ENCODE measurements around the gene PIGP. TPM values are rescaled to one million over a fixed set of nuclear protein-coding genes. Genes with fewer than 3 reads are reported as not detected.

The PIGP gene
- total and polyA plus RNA-seq, 2 of the 13 experiments (the other 11 are each of a cell fraction or from before 2014, with no cell fraction given) = 14.8 to 33.4 TPM

DNA sequence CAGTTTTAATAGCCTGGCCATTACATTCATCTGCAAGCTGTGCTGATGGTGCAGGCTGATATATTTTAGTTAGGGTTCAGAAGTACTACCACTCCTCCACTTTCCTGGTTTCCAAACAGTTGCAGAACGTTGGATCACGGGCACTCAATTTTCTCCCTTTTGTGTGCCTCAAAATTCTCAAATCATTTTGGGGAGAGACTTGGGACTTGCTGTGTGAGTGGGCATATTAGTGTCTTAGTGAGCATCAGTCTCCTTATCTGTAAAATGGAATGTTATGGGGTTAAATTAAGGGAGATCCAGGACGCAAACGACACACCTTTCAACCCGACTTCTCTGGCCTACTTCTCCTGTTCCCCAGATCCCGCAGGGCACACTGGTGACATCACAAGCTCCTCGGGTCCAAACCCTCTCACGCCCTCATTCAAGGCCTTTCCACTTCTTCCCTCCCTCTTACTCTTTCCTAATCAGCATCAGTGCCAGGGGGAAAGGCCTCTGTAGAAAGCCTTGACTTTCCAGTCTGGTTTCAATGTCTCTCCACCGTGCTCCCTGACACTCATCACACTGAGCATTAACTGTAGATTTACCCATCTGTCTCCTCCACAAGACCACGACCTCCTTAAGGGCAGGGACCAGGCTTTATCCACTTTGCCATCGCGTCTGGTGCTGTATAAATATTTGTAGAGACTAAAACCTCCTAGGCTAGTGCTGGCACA is 1.2 kb downstream of the PIGP start:
- ATAC-seq = peak; percentile 4; the same call in 1 of the 3 replicates
- H4K20me1 ChIP-seq (ENCODE audit: insufficient read depth, low read length) = peaks cover 21% of the 10 kb centered on the region
- H3K9me3 ChIP-seq (ENCODE audit: low read length) = no peaks in the 10 kb centered on the region
- no TSS peak for BruUV-seq (replicated peaks)
- ChIA-PET CTCF (ENCODE audit: low intra/inter-chr PET ratio, low total read pairs) (no interaction called here), POLR2A (interaction anchor here (0.9 to 2.1 kb wide), 9 partner anchors 9 to 105 kb away, joined by 3 to 11 read pairs (median 4); partner anchors contain the start of gene HLCS)
- peaks cover 39% of the 10 kb centered on the region for H3K4me1 ChIP-seq (ENCODE audit: insufficient read depth, low read length)
- peak overlapping the region; percentile 81 to 92 (median 84); a peak in 5 of 6 replicates for H3K4me3 ChIP-seq (replicated peaks in 1 of 3; ENCODE audit: insufficient read depth in 1 of 3, low read depth in 2 of 3, low read length in 3 of 3)
- DNase-seq (ENCODE audit: low spot score) = no peak
- peak overlapping the region; percentile 96 for H3K27ac ChIP-seq (ENCODE audit: extremely low read length, insufficient read depth, low read length)
- peak overlapping the region; percentile 99 for H3K9ac ChIP-seq (ENCODE audit: insufficient read depth, low read depth, low read length)
- no peak for FAIRE-seq
- peak overlapping the region; percentile 85 for H3K4me2 ChIP-seq (ENCODE audit: low read depth, low read length)
- 37% methylated on average over 12 of the region's 12 CpGs for WGBS (ENCODE audit: low lambda C conversion rate)
- no peak overlapping the region for H2AFZ ChIP-seq (ENCODE audit: low read length)
- H3K79me2 ChIP-seq (ENCODE audit: insufficient read depth, low read length) = peaks cover 50% of the 10 kb centered on the region
- TF ChIP-seq ZMYM3 (CRISPR knock-in tag; IDR thresholded peaks at IDR 0.05) = peak; percentile 26; the same call in 1 of the 2 replicates
- peak; percentile 84 for TF ChIP-seq ZNF263 (CRISPR knock-in tag; IDR thresholded peaks at IDR 0.05)
- peak; percentile 70 for TF ChIP-seq ZBTB38 (CRISPR knock-in tag; IDR thresholded peaks at IDR 0.05)
- TF ChIP-seq NCOA5 (CRISPR knock-in tag; IDR thresholded peaks at IDR 0.05) = no peak
- 0 out of 2 replicates have a peak, but pooled peaks have one; percentile 47 for TF ChIP-seq ZNF878 (CRISPR knock-in tag; IDR thresholded peaks at IDR 0.05)
- no peak for TF ChIP-seq HNRNPUL1 (IDR thresholded peaks at IDR 0.05; ENCODE audit: low read depth, low read length)
- TF ChIP-seq GTF3A (CRISPR knock-in tag; conservative IDR thresholded peaks at IDR 0.05) = no peak
- peak; percentile 68 for TF ChIP-seq ZNF629 (CRISPR knock-in tag; conservative IDR thresholded peaks at IDR 0.05)
- 0 out of 2 replicates have a peak, but pooled peaks have one; percentile 8 for TF ChIP-seq PATZ1 (CRISPR knock-in tag; IDR thresholded peaks at IDR 0.05)
- 0 out of 4 replicates have a peak, but pooled peaks have one; percentile 15 to 38 for TF ChIP-seq POLR2A (IDR thresholded peaks at IDR 0.05; ENCODE audit: insufficient read depth in 1 of 2, low read depth in 2 of 2, low read length in 2 of 2)
- 0 out of 2 replicates have a peak, but pooled peaks have one; percentile 16 for TF ChIP-seq ZHX1 (CRISPR knock-in tag; IDR thresholded peaks at IDR 0.05; ENCODE audit: low read depth)
- 0 out of 2 replicates have a peak, but pooled peaks have one; percentile 50 for TF ChIP-seq ELF4 (CRISPR knock-in tag; IDR thresholded peaks at IDR 0.05; ENCODE audit: borderline replicate concordance)
- TF ChIP-seq ZNF772 (CRISPR knock-in tag; IDR thresholded peaks at IDR 0.05) = 0 out of 2 replicates have a peak, but pooled peaks have one; percentile 27
- no peak; the same call in 1 of the 2 replicates for TF ChIP-seq POLR2G (IDR thresholded peaks at IDR 0.05; ENCODE audit: low read depth, low read length)
- TF ChIP-seq AHR (CRISPR knock-in tag; IDR thresholded peaks at IDR 0.05) = 0 out of 2 replicates have a peak, but pooled peaks have one; percentile 22
- TF ChIP-seq PHF5A (CRISPR knock-in tag; IDR thresholded peaks at IDR 0.05; ENCODE audit: low read depth, unreplicated experiment) = peak; percentile 49
- TF ChIP-seq MATR3 (CRISPR knock-in tag; IDR thresholded peaks at IDR 0.05) = no peak
- peak; percentile 65; the same call in 1 of the 2 replicates for TF ChIP-seq ARID2 (CRISPR knock-in tag; IDR thresholded peaks at IDR 0.05; ENCODE audit: borderline replicate concordance)
- TF ChIP-seq NRL (CRISPR knock-in tag; IDR thresholded peaks at IDR 0.05; ENCODE audit: borderline replicate concordance) = no peak
- no peak for TF ChIP-seq TP53 (CRISPR knock-in tag; conservative IDR thresholded peaks at IDR 0.05)
- intact Hi-C loops (cut with micrococcal nuclease; ENCODE audit: unreplicated experiment) = loop anchor here (5.0 kb wide), 1 partner anchor 84 kb away; no protein-coding TSS in a partner anchor
- H3K36me3 ChIP-seq (replicated peaks in 1 of 2; ENCODE audit: control insufficient read depth in 1 of 2, insufficient read depth in 2 of 2, low read length in 2 of 2) = peaks cover 0 to 3% of the 10 kb centered on the region in 2 experiments; a peak in 1 of 5 replicates
- in situ Hi-C loops (cut with HindIII; ENCODE audit: extremely low pct_ligation_motif_present, low pct_unique_long_range_greater_than_20kb) = no loop called here
- no peaks in the 10 kb centered on the region; a peak in 1 of 5 replicates for H3K27me3 ChIP-seq (ENCODE audit: control insufficient read depth in 1 of 2, insufficient read depth in 2 of 2, low read length in 2 of 2)
